IPS-18a (cell line): ENCODE results near the gene ZNF236.
"Not testable (repeated sequence)": the region's sequence is repeated elsewhere in the genome, so short reads cannot be mapped to it uniquely, and the experiment has no call there.

Source experiments
- H3K27ac ChIP-seq: one replicate; pipeline ENCODE4 v1.5.1; 2013; ENCODE audit warnings: low read length
- H3K27me3 ChIP-seq: one replicate; pipeline ENCODE4 v1.6.1; 2013; ENCODE audit warnings: mild to moderate bottlenecking, low read length; ENCODE audit not compliant: control insufficient read depth, insufficient read depth
- H3K36me3 ChIP-seq: one replicate; pipeline ENCODE4 v1.6.1; 2013; ENCODE audit warnings: low read depth, low read length; ENCODE audit not compliant: control insufficient read depth
- H3K4me1 ChIP-seq: one replicate; pipeline ENCODE4 v1.6.1; 2013; ENCODE audit warnings: low read depth, low read length; ENCODE audit not compliant: control insufficient read depth
- H3K4me3 ChIP-seq: one replicate; pipeline ENCODE4 v1.5.1; 2013; ENCODE audit warnings: low read length
- H3K9ac ChIP-seq: one replicate; pipeline ENCODE4 v1.6.1; 2013; ENCODE audit warnings: mild to moderate bottlenecking, low read length, moderate library complexity
- H3K9me3 ChIP-seq: one replicate; pipeline ENCODE4 v1.6.1; 2013; ENCODE audit warnings: low read depth, low read length; ENCODE audit not compliant: control insufficient read depth

Gene ZNF236

DNA sequence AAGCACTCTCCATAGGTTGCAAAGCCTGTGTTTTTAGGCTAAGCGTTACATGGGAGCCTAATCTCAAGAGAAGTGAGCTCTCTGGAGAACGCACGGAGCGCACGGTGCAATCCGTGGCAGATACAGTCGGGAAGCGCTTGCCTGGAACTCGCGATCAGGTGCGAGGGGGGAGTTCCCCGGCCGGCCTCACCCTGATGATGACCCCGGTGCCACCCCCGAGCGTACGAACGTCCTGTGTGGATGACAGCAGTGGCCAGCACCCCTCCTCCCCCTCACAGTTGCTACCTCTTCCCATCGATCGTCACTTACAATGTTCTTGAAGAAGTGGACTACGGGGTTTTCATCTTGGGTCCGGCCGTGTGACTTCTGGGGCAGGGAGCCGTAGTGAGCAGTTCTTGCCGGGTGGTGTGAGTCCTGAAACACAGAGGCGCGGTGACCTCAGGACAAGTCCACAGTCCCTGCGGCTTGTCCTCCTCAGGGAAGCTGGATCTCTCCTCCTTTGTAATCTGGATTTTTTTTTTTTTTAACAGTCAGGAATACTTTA is 167.4 kb downstream of the ZNF236 start:
- H3K27me3 ChIP-seq = no peaks in the 10 kb centered on the region
- no peak overlapping the region for H3K4me3 ChIP-seq
- no peaks in the 10 kb centered on the region for H3K36me3 ChIP-seq
- H3K9me3 ChIP-seq = no peaks in the 10 kb centered on the region
- no peak overlapping the region for H3K27ac ChIP-seq
- peaks cover 3% of the 10 kb centered on the region for H3K4me1 ChIP-seq
- H3K9ac ChIP-seq = no peak overlapping the region

DNA sequence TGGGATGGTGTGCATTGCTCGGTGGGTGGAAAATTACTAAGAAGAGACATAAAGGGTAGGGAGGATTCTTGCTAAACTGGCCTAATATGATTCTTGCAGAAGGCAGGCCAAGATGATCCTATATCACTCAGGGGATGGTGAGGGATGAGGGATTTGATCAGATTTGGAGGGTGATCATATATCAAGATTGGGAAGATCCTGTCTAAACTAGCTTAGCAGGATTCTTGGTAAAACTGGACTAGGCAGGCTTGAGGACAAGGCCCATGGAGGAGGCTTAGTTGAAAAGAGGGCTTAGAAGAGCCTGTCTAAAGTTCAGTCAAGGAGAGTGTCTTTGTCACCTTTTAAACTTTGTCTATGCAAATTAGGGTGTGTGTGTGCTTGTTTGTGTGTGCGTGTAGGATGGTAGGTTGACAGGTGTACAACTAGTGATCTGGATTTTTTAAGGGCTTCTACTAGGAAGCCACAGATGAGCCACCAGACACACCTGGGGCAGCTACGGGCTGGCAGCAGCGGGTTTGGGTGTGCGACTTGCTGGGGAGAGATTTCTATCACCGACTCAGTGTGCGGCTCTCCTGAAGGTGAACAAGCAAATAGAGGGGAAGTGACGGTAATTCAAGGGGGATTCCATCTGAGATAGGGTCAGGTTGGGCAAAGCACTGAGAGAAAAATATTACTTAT is 168.1 kb downstream of the ZNF236 start:
- not testable (repeated sequence) for H3K4me3 ChIP-seq, H3K9me3 ChIP-seq, H3K4me1 ChIP-seq, H3K9ac ChIP-seq, H3K27me3 ChIP-seq, H3K27ac ChIP-seq, H3K36me3 ChIP-seq

- H3K4me1 ChIP-seq = peaks cover 3% of the 10 kb centered on the region
- no peaks in the 10 kb centered on the region for H3K9me3 ChIP-seq
- H3K27ac ChIP-seq = no peak overlapping the region
- no peaks in the 10 kb centered on the region for H3K36me3 ChIP-seq
- no peak overlapping the region for H3K4me3 ChIP-seq
- no peaks in the 10 kb centered on the region for H3K27me3 ChIP-seq
- H3K9ac ChIP-seq = no peak overlapping the region
Observed at GRCh38 chr18:76991021-76991688, 168.8 kb downstream of the ZNF236 start.

DNA sequence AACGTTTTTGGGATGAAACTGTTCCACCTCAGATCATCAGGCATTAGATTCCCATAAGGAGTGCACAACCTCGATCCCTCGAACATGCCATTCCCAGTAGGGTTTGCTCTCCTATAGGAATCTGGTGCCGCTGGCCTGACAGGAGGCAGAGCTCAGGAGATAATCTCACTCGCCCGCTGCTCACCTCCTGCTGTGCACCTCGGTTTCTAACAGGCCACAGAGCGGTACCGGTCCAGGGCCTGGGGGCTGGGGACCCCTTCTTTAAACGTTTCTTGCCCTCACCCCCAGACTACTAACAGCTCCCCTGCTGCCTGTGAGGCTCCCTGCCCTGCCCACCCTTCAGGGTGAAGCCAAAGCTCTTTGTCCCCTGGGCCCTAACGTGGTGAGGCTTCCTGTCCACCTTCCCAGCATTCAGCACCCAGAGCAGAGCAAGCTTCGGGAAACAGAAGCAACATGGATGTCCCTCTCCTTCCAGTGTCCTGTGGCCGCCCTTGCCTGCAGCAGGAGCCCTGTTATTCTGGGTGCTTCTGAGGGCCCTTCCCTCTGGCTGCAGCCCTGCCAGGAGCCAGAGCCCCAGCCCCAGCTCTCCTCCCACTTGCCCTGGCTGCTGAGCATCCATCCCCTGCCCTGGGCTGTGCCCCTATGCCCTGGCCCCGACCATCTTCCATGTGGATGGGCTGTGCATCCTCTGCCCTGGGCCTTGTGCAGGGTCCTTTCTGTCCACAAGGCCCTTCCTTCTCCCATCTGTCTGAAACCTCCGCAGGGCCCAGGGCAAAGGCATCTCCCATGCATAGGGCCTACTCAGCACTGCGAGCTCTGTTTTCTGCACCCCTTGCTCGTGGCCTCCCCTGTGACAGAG is 170.1 kb downstream of the ZNF236 start:
- Histone ChIP-seq H3K4me3 (no peak overlapping the region), H3K9me3 (no peaks in the 10 kb centered on the region), H3K9ac (no peak overlapping the region), H3K4me1 (peaks cover 3% of the 10 kb centered on the region), H3K27ac (no peak overlapping the region), H3K36me3 (no peaks in the 10 kb centered on the region), H3K27me3 (no peaks in the 10 kb centered on the region)

GRCh38 chr18:76993085-76993382 is 170.7 kb downstream of the ZNF236 start:
- H3K27ac ChIP-seq = no peak overlapping the region
- H3K36me3 ChIP-seq = no peaks in the 10 kb centered on the region
- H3K4me3 ChIP-seq = no peak overlapping the region
- peaks cover 3% of the 10 kb centered on the region for H3K4me1 ChIP-seq
- no peak overlapping the region for H3K9ac ChIP-seq
- no peaks in the 10 kb centered on the region for H3K9me3 ChIP-seq
- H3K27me3 ChIP-seq = no peaks in the 10 kb centered on the region

DNA sequence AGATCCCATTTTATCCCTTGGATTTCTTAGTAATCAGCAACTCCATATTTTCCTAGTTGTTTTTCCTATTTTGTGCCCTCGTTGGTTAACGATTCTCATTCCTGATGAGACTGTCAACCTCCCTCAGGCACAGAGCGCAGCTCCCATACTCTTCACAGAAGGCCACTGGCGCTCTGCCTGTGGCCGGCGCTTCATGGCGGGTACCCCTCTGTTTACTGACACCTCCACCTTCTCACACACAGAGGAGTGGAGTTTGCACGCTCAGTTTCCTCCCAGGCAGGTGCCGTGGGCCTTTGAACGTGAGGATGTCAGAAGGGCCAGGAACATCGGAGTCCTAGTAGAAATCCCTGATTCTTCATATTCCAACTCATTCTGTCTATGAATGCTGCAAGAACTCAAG is 171.2 kb downstream of the ZNF236 start:
- H3K9ac ChIP-seq = no peak overlapping the region
- H3K4me3 ChIP-seq = no peak overlapping the region
- no peak overlapping the region for H3K27ac ChIP-seq
- H3K4me1 ChIP-seq = peaks cover 3% of the 10 kb centered on the region
- H3K27me3 ChIP-seq = no peaks in the 10 kb centered on the region
- no peaks in the 10 kb centered on the region for H3K9me3 ChIP-seq
- no peaks in the 10 kb centered on the region for H3K36me3 ChIP-seq

GRCh38 chr18:76994086-76994654 is 171.8 kb downstream of the ZNF236 start:
- H3K27ac ChIP-seq = no peak overlapping the region
- H3K9me3 ChIP-seq = no peaks in the 10 kb centered on the region
- H3K9ac ChIP-seq = no peak overlapping the region
- H3K4me3 ChIP-seq = no peak overlapping the region
- H3K36me3 ChIP-seq = no peaks in the 10 kb centered on the region
- peaks cover 3% of the 10 kb centered on the region for H3K4me1 ChIP-seq
- H3K27me3 ChIP-seq = no peaks in the 10 kb centered on the region

GRCh38 chr18:76995896-76996295 is 173.5 kb downstream of the ZNF236 start:
- no peak overlapping the region for H3K4me3 ChIP-seq
- H3K9me3 ChIP-seq = no peaks in the 10 kb centered on the region
- H3K36me3 ChIP-seq = no peaks in the 10 kb centered on the region
- no peaks in the 10 kb centered on the region for H3K27me3 ChIP-seq
- H3K4me1 ChIP-seq = peaks cover 3% of the 10 kb centered on the region
- no peak overlapping the region for H3K27ac ChIP-seq
- H3K9ac ChIP-seq = no peak overlapping the region

GRCh38 chr18:76996429-76996828 is 174.1 kb downstream of the ZNF236 start:
- no peak overlapping the region for H3K4me3 ChIP-seq
- H3K36me3 ChIP-seq = no peaks in the 10 kb centered on the region

GRCh38 chr18:76997951-76998808 is 175.8 kb downstream of the ZNF236 start:
- Histone ChIP-seq H3K27ac (no peak overlapping the region), H3K4me3 (no peak overlapping the region), H3K9me3 (no peaks in the 10 kb centered on the region), H3K4me1 (no peaks in the 10 kb centered on the region), H3K27me3 (no peaks in the 10 kb centered on the region), H3K36me3 (no peaks in the 10 kb centered on the region), H3K9ac (no peak overlapping the region)

More at GRCh38 chr18:76996429-76996828, 174.1 kb downstream of the ZNF236 start:
- Histone ChIP-seq H3K9ac (no peak overlapping the region), H3K4me1 (peaks cover 3% of the 10 kb centered on the region), H3K27ac (no peak overlapping the region), H3K9me3 (no peaks in the 10 kb centered on the region), H3K27me3 (no peaks in the 10 kb centered on the region)

GRCh38 chr18:76999077-76999476 is 176.7 kb downstream of the ZNF236 start:
- Histone ChIP-seq H3K4me1 (no peaks in the 10 kb centered on the region), H3K36me3 (no peaks in the 10 kb centered on the region), H3K9me3 (no peaks in the 10 kb centered on the region), H3K4me3 (no peak overlapping the region), H3K27me3 (no peaks in the 10 kb centered on the region), H3K9ac (no peak overlapping the region), H3K27ac (no peak overlapping the region)
